NCI-H524 treated with DMSO at 0.1 percent for 48 hours (cell line): ENCODE results near the gene SLIT3.

Experiments
- DNase-seq: peaks from one replicate; lab custom pipeline; 2025; lab: John Stamatoyannopoulos, UW

The SLIT3 gene

GRCh38 chr5:169265888-169266287 is 35.1 kb downstream of the SLIT3 start:
- DNase-seq = no peak

- no peak for DNase-seq
These were observed 37.3 kb downstream of the SLIT3 start for GRCh38 chr5:169263591-169263990.

GRCh38 chr5:169260896-169261569 is 39.9 kb downstream of the SLIT3 start:
- DNase-seq = no peak

DNA sequence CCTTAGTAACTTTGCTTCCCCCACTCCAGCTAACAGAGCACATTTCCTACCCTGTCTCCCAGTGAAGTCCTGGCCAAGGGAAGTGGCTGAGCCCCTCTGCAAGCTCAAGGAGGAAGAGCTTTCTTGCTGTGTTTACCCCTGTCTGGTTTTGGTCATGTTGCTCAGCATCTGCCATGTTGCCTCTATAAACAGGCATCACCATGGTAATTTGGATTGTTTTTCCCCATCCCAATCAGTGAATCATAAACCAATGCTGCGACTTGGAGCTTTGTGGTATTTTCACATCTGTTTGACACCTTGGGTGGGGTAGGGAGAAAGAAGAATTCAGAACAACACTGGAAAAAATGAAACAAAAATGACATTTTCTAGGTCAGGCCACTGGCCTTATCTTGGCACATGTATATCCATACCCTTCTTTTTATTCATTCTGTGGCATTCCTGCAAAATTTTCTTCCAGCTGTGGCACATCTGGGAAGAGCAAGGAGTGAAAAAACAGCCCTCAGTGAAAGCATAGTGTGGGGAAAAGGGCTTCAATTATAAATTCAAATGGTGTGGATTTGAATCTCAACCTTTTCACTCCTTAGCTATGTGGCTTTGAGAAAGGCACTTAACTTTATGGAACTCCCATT is 42.5 kb downstream of the SLIT3 start:
- no peak for DNase-seq

GRCh38 chr5:169256191-169256590 is 44.7 kb downstream of the SLIT3 start:
- DNase-seq = no peak

- no peak for DNase-seq
These were observed 47.9 kb downstream of the SLIT3 start for GRCh38 chr5:169253071-169253470.

GRCh38 chr5:169251333-169252084 is 49.4 kb downstream of the SLIT3 start:
- no peak for DNase-seq

DNA sequence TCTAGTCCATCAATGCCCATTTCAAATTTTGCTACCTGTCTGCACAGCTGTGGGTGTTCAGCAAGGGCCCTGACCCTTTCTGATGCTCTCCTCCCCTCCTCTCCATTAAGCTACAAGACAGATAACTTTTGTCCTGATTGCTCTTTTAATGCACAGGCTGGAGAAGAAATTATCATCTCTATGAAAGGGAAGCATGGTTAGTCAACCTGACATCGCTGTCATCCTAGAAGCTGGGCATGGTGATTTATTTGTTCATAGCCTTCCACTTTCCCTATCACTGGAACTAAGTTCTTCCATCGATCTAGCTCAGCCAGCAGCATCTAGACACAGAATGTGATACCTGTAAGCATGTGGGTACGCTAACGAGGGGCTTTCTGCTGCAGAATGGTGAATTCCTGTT is 50.1 kb downstream of the SLIT3 start:
- DNase-seq = no peak

DNA sequence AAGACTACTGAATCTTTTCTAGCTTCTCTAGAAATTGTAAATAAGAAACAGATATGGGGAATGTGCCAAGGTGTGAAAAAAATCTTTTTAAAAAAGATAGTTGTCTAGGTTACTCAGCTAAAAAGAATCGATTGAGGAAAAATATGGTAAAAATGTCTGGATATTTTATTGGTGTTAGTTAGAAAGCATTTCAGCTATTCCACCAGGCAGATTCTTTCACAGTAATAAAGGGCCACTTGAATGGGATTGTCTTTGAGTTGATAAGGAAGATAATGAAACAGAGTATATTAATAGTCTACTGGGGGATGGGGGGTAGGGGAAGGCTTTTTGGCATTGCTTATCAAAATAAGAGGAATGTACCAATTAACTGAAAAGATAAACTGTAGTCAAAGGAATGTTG is 51.9 kb downstream of the SLIT3 start:
- no peak for DNase-seq

- DNase-seq = no peak
These were observed 52.4 kb downstream of the SLIT3 start for GRCh38 chr5:169248550-169248949.

GRCh38 chr5:169244812-169245211 is 56.1 kb downstream of the SLIT3 start:
- no peak for DNase-seq

DNA sequence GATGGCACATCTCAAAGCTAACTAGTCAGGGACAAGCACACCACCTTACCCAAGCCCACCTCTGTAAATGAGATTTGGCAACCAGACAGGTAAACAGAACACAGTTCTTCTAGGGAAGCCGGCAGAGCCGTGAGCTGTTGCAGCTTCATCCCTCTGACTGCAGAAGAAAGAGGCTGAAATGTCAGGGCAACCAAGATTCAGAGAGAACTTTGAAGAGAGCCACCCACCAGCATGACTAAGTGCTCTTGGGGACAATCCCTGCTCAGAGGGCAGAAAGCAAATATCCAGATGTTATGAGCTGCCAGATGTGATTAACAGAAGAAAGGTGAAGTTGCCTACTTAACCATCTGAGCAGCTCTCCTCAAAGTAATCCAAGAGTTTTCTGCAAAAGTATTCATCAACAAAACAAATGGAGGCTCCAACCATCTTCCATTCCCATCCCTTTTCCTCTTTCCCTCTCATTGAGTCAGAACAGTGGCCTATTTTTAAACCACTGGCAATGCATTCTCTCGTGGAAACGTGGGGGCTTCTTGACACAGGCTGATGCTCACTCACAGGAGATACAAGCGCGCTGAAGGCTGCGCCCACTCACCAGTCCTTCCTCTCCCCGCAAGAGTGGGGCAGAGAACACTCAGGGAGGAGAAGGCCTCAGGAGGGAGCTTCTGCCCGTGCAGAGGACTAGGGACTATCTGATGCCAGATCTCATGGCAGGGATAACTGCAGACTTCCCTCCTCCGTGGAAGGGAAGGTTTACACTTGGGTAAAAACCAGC is 57.1 kb downstream of the SLIT3 start:
- no peak for DNase-seq

DNA sequence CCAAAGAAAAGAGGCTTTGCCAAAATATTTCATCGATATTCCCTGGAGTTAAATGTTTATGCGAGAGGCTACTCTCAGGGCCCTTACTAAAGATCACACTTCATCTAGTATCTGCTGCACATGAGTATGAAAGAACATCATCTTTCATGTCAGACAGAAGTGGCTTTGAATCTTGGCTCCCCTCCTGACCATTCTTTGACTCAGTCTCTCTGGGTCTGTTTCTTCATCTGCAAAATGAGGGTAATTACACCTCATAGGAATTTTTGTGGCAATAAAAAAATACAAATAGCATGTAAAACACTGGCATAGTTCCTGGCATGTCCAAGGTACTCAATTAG is 58.1 kb downstream of the SLIT3 start:
- no peak for DNase-seq

DNA sequence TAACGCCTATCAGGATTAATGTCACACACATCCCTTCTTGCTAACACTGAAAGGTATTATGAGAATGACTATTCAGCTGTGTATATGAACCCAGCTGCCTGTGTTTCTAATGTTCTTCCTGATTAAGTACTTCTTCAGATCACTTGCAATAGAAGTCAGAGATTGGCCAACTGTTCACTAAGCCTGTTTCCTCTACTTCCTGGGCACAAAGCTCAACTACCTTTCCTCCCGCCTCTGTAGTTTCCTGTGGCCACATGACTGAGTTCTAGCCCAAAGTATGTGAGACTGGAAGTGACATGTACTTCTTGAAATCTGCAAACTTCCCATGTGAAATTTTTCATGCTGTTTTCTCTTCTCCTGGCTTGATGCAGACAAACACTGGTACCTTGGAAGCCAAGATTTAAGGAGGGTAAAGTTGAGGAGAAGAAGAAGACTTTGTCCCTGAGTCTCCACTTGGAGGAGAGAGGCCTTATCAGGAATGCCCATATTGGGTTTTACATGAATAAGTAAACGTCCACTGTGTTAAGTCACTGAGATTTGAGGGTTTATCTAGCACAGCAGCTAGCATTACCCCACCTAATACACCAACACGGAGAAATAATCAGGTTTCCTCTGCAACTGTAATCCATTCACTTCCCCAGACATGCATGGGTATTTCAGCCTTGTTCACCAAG is 58.6 kb downstream of the SLIT3 start:
- no peak for DNase-seq

DNA sequence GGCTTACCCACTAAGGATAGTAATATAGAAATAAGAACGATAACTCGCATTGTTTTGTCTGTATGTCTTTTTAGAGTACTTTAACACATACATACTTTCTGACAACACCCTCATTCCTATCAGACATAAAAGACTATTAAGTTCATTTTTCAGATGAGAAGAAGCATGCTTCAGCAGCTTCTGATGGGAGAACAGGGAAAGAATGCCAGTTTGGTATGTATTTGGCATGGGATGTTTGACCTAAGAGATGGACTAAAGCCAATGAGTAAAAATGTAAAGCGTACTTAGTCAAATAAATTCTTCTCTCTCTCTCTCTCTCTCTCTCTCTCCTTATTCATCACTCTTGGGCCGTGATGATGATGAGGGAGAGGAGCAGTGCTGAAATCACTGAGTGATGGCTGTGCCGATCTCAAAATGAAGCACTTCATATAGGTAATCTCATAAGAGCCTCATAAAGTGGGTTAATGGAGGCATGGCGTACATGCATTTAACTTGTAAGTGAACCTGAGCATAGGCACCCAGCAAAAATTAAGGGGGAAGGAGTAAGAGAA is 71.5 kb downstream of the SLIT3 start:
- DNase-seq = no peak

DNA sequence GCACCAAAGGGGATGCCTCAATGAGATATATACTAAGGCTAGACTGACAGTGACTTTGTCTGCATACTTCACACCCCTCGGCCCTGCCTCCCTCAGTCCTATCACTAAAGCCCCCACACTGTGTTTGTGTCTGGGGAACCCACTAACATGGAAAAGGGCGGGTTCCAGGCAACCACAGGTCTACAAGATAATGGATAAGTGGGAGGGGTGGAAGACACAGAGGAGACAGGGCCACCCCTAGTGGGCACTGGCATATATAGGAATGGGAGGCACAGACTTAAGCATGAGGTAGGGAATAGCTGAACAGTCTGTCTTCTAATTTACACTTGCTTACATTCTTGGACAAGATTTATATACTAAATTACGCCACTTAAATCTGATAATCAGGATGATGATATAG is 74.0 kb downstream of the SLIT3 start:
- DNase-seq = no peak

GRCh38 chr5:169225830-169226356 is 75.0 kb downstream of the SLIT3 start:
- no peak for DNase-seq

- DNase-seq = no peak
These were observed 77.4 kb downstream of the SLIT3 start for GRCh38 chr5:169223595-169223953.

- DNase-seq = no peak
These were observed 77.9 kb downstream of the SLIT3 start for GRCh38 chr5:169222934-169223594.

- DNase-seq = no peak
These were observed 79.4 kb downstream of the SLIT3 start for GRCh38 chr5:169221519-169221918.

- no peak for DNase-seq
These were observed 81.0 kb downstream of the SLIT3 start for GRCh38 chr5:169219961-169220360.
